Liver (tissue), 9 donors: ENCODE measurements around the gene MRPS35. TPM values are rescaled to one million over a fixed set of nuclear protein-coding genes. Genes with fewer than 3 reads are reported as not detected.

Experiments
- DNase-seq: peaks from one replicate; pipeline ENCODE4 v3.0.0-alpha.2; 2017; ENCODE audit warnings: low spot score
- H3K27ac ChIP-seq, 2 donors: one replicate each; pipeline ENCODE4 v1.7.0; 2013; ENCODE audit warnings: inconsistent platforms in 2 of 2, low read length in 2 of 2, control low read depth in 1 of 2, low read depth in 1 of 2, mild to moderate bottlenecking in 1 of 2
- H3K27me3 ChIP-seq, 4 donors: one replicate each; pipeline versions ENCODE4 v1.6.1 to v1.7.0; 2013; ENCODE audit warnings: low read length in 3 of 4, inconsistent platforms in 1 of 4, mild to moderate bottlenecking in 1 of 4, moderate library complexity in 1 of 4; ENCODE audit not compliant: control insufficient read depth in 4 of 4, insufficient read depth in 4 of 4
- H3K36me3 ChIP-seq, 4 donors: one replicate each; pipeline versions ENCODE4 v1.6.1 to v1.7.0; 2013; ENCODE audit warnings: low read length in 3 of 4, mild to moderate bottlenecking in 3 of 4, low read depth in 1 of 4, moderate library complexity in 1 of 4; ENCODE audit not compliant: control insufficient read depth in 4 of 4, insufficient read depth in 3 of 4
- H3K4me1 ChIP-seq, 4 donors: one replicate each; pipeline versions ENCODE4 v1.6.1 to v1.7.0; 2013; ENCODE audit warnings: low read length in 3 of 4, mild to moderate bottlenecking in 3 of 4, moderate library complexity in 1 of 4; ENCODE audit not compliant: control insufficient read depth in 4 of 4, insufficient read depth in 4 of 4
- H3K4me3 ChIP-seq, 3 donors: one replicate each; pipeline versions ENCODE4 v1.6.1 to v1.7.0; 2013; ENCODE audit warnings: low read length in 3 of 3, control low read depth in 1 of 3, low read depth in 1 of 3, mild to moderate bottlenecking in 1 of 3
- H3K9ac ChIP-seq, 2 donors: one replicate each; pipeline ENCODE4 v1.7.0; 2013; ENCODE audit warnings: low read length in 2 of 2, mild to moderate bottlenecking in 2 of 2, moderate library complexity in 2 of 2, control low read depth in 1 of 2, low read depth in 1 of 2
- H3K9me3 ChIP-seq, 4 donors: one replicate each; pipeline versions ENCODE4 v1.6.1 to v1.7.0; 2013; ENCODE audit warnings: low read length in 3 of 4; ENCODE audit not compliant: control insufficient read depth in 4 of 4
- FOXA1 ChIP-seq: IDR thresholded peaks from 2 replicates; pipeline ENCODE4 v1.6.1; 2016; ENCODE audit warnings: antibody characterized with exemption
- FOXA2 ChIP-seq: IDR thresholded peaks from 2 replicates; pipeline ENCODE4 v1.6.1; 2016; ENCODE audit warnings: antibody characterized with exemption
- GABPA ChIP-seq, 2 donors: IDR thresholded peaks in 1 of 2; conservative IDR thresholded peaks in 1 of 2; 2 replicates each; pipeline ENCODE4 v1.6.1; 2016; ENCODE audit warnings: antibody characterized with exemption in 2 of 2, mild to moderate bottlenecking in 1 of 2, moderate library complexity in 1 of 2
- HNF4A ChIP-seq, 2 donors: conservative IDR thresholded peaks; 2 replicates each; pipeline ENCODE4 v1.6.1; 2016; ENCODE audit warnings: antibody characterized with exemption in 2 of 2, mild to moderate bottlenecking in 2 of 2
- HNF4G ChIP-seq: IDR thresholded peaks from 2 replicates; pipeline ENCODE4 v1.6.1; 2016; ENCODE audit warnings: antibody characterized with exemption
- JUND ChIP-seq, 2 donors: IDR thresholded peaks; 2 replicates each; pipeline ENCODE4 v1.6.1; 2016; ENCODE audit warnings: antibody characterized with exemption in 2 of 2
- NR2F2 ChIP-seq: IDR thresholded peaks from 2 replicates; pipeline ENCODE4 v1.6.1; 2016; ENCODE audit warnings: antibody characterized with exemption
- RXRA ChIP-seq, 2 donors: IDR thresholded peaks; 2 replicates each; pipeline ENCODE4 v1.6.1; 2017 to 2018; ENCODE audit warnings: antibody characterized with exemption in 2 of 2, mild to moderate bottlenecking in 1 of 2
- SP1 ChIP-seq: IDR thresholded peaks from 2 replicates; pipeline ENCODE4 v1.6.1; 2018; ENCODE audit warnings: antibody characterized with exemption, mild to moderate bottlenecking
- TAF1 ChIP-seq: conservative IDR thresholded peaks from 2 replicates; pipeline ENCODE4 v1.6.1; 2016; ENCODE audit warnings: antibody characterized with exemption, mild to moderate bottlenecking
- YY1 ChIP-seq: IDR thresholded peaks from 2 replicates; pipeline ENCODE4 v1.6.1; 2016; ENCODE audit warnings: antibody characterized with exemption, mild to moderate bottlenecking
- ZBTB33 ChIP-seq: IDR thresholded peaks from 2 replicates; pipeline ENCODE4 v1.6.1; 2016; ENCODE audit warnings: antibody characterized with exemption
- WGBS: extraction: QIAGEN DNeasy Blood & Tissue Kit; methylation state at CpG from one replicate; pipeline ENCODE4 v1.1.7; 2013; 5-methylcytosine and 5-hydroxymethylcytosine counted together
- polyA plus RNA-seq, 2 donors: library from polyadenylated mRNA; stranded (reverse) in 1 of 2; unstranded in 1 of 2; fragments of 200-250 nt in 1 of 2; fragments of >200 nt in 1 of 2; fragmentation: Nextera tagmentation in 1 of 2; extraction: Ambion mirVana in 1 of 2; gene quantifications; one replicate each; pipeline versions ENCODE4 v1.2.1 to v1.2.3, GENCODE V29; 2013 to 2015
- total RNA-seq, 2 donors: library from RNA; depleted of rRNA; stranded (reverse); fragments of >200 nt; gene quantifications; one replicate each; pipeline ENCODE4 v1.2.3, GENCODE V29; 2014
- TF ChIP-seq, protein P1 (sequence below): IDR thresholded peaks from 2 replicates; pipeline ENCODE4 v1.6.1; 2016; ENCODE audit warnings: antibody characterized with exemption, mild to moderate bottlenecking
- TF ChIP-seq, protein P2 (sequence below): IDR thresholded peaks from 2 replicates; pipeline ENCODE4 v1.6.1; 2016; ENCODE audit warnings: antibody characterized with exemption
- TF ChIP-seq, protein P3 (sequence below): IDR thresholded peaks from 2 replicates; pipeline ENCODE4 v1.6.1; 2016; ENCODE audit warnings: antibody characterized with exemption
- donor health status: healthy.
- donor health status: healthy.
- donor health status: healthy.
- donor health status: healthy.
- donor health status: healthy.

Gene MRPS35
- total and polyA plus RNA-seq, 4 donors = 27.4 to 64.3 (median 49.4) TPM

DNA sequence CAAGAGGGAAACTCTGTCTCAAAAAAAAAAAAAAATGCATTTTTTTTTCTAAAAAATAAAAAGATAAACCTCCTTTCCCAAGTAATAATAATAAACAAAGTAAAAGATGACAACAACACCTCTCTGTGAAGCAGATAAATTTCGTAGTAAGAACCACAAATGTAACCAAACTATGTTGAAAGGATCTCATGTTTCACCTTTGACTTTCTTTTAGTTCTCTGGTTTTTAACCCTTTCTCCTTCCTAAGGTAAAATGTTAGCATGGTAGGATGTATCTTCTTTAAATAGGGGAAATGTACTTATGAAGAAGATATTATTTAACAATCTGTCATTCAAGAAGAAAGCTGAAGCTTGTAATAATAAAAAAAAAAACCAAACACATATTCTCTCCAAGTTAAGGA is 67.6 kb downstream of the MRPS35 start:
- no peak overlapping the region for H3K9ac ChIP-seq
- DNase-seq = no peak
- H3K27ac ChIP-seq = no peak overlapping the region
- H3K27me3 ChIP-seq = no peaks in the 10 kb centered on the region
- no peaks in the 10 kb centered on the region for H3K36me3 ChIP-seq
- peaks cover 9 to 14% (median 11%) of the 10 kb centered on the region in 4 donors for H3K4me1 ChIP-seq
- H3K9me3 ChIP-seq = no peaks in the 10 kb centered on the region
- no peak overlapping the region for H3K4me3 ChIP-seq
- TF ChIP-seq HNF4A (conservative IDR thresholded peaks at IDR 0.05) (no peak), GABPA (IDR thresholded peaks at IDR 0.05 in 1 of 2, conservative IDR thresholded peaks at IDR 0.05 in 1 of 2) (no peak), FOXA1 (no peak), SP1 (no peak), ZBTB33 (no peak)
- TF ChIP-seq, protein P1, sequence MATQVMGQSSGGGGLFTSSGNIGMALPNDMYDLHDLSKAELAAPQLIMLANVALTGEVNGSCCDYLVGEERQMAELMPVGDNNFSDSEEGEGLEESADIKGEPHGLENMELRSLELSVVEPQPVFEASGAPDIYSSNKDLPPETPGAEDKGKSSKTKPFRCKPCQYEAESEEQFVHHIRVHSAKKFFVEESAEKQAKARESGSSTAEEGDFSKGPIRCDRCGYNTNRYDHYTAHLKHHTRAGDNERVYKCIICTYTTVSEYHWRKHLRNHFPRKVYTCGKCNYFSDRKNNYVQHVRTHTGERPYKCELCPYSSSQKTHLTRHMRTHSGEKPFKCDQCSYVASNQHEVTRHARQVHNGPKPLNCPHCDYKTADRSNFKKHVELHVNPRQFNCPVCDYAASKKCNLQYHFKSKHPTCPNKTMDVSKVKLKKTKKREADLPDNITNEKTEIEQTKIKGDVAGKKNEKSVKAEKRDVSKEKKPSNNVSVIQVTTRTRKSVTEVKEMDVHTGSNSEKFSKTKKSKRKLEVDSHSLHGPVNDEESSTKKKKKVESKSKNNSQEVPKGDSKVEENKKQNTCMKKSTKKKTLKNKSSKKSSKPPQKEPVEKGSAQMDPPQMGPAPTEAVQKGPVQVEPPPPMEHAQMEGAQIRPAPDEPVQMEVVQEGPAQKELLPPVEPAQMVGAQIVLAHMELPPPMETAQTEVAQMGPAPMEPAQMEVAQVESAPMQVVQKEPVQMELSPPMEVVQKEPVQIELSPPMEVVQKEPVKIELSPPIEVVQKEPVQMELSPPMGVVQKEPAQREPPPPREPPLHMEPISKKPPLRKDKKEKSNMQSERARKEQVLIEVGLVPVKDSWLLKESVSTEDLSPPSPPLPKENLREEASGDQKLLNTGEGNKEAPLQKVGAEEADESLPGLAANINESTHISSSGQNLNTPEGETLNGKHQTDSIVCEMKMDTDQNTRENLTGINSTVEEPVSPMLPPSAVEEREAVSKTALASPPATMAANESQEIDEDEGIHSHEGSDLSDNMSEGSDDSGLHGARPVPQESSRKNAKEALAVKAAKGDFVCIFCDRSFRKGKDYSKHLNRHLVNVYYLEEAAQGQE = no peak
- TF ChIP-seq, protein P2, sequence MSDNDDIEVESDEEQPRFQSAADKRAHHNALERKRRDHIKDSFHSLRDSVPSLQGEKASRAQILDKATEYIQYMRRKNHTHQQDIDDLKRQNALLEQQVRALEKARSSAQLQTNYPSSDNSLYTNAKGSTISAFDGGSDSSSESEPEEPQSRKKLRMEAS = no peak
- 22% methylated on average over 1 of the region's 1 CpG for WGBS

- Histone ChIP-seq H3K36me3 (no peaks in the 10 kb centered on the region), H3K4me1 (peaks cover 9 to 14% (median 11%) of the 10 kb centered on the region in 4 donors), H3K4me3 (peak overlapping the region; percentile 46 to 98 (median 81)), H3K9me3 (no peaks in the 10 kb centered on the region), H3K27ac (peak overlapping the region; percentile 43 to 76), H3K27me3 (no peaks in the 10 kb centered on the region), H3K9ac (peak overlapping the region; percentile 27 to 29)
- no peak for DNase-seq
- TF ChIP-seq FOXA2 = no peak
- TF ChIP-seq, protein P3, sequence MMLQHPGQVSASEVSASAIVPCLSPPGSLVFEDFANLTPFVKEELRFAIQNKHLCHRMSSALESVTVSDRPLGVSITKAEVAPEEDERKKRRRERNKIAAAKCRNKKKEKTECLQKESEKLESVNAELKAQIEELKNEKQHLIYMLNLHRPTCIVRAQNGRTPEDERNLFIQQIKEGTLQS = no peak
- no peak for TF ChIP-seq HNF4G
- TF ChIP-seq ZBTB33 = no peak
- TF ChIP-seq RXRA (IDR thresholded peaks at IDR 0.05) = no peak
- TF ChIP-seq NR2F2 = no peak
- no peak for TF ChIP-seq HNF4A (conservative IDR thresholded peaks at IDR 0.05)
- TF ChIP-seq GABPA (IDR thresholded peaks at IDR 0.05 in 1 of 2, conservative IDR thresholded peaks at IDR 0.05 in 1 of 2) = no peak
- TF ChIP-seq SP1 = no peak
- TF ChIP-seq JUND (IDR thresholded peaks at IDR 0.05) = no peak
- TF ChIP-seq YY1 = no peak
- TF ChIP-seq TAF1 = no peak
- 6% methylated on average over 36 of the region's 36 CpGs for WGBS
Measured at GRCh38 chr12:27779416-27779919, 68.8 kb downstream of the MRPS35 start.
